EL (cell line): ENCODE data around the gene CPS1.

ENCODE experiments used
- DNase-seq: peaks from one replicate; pipeline ENCODE4 v3.0.0-alpha.2; 2016

Gene CPS1

DNA sequence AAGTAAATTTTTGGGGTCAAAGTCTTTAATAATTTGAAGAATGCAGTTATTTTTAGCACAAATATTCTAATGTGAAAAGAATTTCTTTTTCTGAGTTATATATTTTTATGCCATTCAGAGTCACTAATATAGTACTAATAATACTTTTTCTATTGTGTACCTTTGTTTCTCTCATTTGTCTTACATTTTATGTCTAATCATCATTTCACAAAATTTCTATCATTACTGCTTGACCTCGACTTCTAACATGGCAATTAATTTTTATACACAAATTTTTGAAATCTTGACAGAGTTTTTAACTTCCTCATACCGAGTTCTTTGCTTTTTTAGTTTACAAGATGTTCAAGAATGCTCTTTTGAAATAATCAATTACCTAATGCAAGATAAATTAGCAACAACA, 8.4 kb upstream of the CPS1 start:
- DNase-seq = no peak

DNA sequence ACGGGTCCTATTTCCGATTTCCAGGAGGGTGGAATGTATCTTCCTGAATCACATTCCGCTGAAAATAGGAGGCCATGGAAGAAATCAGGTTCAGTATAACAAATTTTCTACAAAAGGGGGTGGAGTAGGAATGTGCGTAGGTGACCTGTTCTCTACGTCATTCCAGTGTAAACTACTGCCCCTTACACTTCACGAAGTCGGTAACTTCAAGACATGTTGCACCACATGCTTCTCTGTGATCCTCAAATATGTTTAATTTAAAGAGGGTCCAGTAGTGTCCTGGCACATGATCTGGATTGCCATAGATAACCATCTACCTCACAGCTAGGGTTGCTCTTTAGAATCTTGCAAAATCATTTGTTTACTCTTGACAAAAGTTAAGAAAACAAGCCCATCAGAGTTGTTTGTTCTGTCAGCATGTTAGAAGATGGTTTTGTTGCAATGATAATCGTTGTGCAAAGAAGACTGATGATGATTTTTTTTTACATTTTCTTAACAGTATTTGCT, 7.5 kb upstream of the CPS1 start:
- DNase-seq = no peak

DNA sequence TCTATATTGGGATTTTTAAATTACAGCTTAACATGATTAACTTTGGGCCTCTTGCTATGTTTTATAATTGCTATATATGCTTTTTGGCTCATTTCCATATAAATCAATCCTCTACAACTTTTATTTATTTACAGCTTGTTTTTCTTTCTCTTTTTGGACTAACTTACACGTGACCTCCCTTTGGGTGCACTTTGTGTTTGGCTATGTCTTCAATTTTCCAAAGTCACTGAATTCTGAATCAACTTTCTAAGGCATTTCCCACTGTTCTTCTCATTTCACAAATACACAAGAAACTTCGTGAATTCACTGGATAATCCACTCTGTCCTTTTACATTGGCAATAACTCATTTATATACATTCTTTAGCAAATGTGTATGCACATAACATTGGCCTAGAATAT, 5.4 kb upstream of the CPS1 start:
- no peak for DNase-seq

DNA sequence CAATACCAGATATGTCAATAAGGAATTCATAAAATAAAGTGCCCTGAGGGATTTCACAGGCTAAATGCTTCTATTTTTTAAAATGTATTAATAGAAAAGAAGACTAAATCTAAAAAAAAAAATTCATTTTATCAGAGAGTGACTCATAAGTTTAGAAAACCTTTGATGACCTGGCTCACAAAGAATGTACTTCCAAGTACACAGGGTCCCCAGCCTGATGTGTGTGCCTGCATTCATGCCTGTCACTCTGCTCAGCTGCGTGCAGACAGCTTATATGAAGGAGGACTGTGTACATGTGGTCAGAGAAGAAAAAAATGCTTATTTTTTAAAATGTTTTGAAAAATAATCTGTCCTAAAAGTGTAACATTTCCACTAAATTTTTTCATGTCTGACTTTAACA, 3.0 kb upstream of the CPS1 start:
- peak; percentile 50 for DNase-seq

DNA sequence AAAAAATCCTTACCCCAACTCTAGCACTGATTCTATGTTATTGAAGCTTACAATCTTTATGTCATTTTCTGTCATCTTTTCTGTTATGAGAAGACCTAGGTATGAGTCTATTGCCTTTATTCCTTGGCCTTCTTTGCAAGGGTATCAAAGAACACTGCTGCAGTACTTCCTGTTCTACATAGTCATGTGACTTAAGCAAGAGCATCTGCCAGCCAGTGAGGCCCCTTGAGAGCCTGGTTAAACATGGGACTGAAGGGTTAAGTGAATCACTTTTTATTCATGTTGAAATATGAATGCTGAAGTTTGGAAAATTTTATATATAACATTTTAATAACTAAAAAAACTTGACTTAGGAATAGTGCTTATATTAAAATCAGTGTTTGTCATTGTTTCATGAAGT, 844 bp upstream of the CPS1 start:
- no peak for DNase-seq

DNA sequence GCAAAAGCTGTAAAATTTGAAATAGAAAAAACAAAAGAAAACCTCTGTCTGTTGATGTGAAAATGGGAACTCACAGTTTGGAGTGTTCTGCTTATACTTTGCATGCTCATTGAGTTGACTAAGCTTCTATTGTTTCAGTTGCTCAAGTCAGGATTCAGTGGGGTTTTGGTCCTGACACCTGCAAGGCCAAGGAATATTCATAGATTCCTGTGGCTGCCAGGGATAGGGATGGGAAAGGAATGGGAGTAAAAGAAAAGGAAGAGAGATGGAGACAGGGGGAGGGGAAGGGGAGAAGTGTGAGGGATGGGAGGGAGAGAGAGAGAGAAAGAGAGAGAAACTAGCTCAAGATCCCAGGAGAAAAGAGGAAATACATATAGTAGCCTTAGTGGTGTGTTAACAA, 1.3 kb downstream of the CPS1 start:
- no peak for DNase-seq

DNA sequence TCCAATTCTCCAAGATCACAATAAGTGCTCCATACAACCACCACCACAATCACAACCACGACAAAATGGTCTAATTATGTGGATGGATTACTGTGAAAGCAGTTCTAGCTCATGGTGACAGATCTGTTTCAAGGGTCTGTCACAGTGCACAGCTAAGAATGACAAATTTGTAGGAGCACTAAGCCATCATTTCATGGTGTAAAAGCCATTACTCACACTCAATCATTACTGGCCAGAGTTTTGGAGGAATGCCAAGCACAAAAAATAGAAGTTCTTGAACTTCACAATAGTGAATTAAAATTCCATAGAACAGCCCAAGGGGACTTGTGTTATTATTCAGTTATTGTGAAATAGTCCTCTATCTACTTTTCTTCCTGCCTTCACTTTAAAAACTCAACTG, 2.3 kb downstream of the CPS1 start:
- peak; percentile 33 for DNase-seq

DNA sequence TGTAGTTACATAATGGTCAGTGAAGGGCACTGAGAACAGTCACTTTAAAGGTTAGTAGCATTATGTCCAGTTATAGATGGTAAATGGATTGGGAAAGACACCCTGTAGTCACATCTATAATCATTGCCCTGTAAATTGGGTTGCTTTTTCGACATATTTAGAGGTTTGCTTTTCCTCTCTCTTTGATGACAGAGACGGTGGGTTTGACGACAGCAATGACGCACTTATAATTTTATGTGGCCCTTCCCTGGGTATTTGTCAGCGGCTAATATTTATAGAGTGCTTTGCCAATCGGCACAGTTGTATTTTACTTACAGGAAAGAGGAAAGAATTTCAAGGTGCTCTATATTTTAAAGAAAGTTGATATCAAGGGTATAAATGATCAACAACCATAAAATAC, 2.8 kb downstream of the CPS1 start:
- no peak for DNase-seq

DNA sequence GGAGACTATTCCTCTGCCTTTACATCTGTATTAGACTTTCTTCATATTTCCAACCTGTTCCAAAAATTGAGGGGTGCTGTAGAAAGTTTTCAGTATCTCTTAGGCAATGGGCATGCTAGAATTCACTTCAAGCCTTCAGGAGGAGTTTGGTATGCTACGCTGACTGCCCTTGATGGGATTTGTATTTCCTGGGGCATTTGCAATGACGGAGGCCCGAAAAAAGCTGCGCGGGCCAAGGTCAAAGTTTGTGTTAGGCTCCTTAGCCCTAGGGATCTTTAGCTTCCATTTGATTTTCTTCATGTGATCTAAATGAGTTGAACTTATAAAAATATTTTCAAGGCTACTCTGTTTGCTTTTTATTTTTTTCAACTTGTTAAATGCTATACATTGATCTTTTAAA, 5.1 kb downstream of the CPS1 start:
- no peak for DNase-seq

DNA sequence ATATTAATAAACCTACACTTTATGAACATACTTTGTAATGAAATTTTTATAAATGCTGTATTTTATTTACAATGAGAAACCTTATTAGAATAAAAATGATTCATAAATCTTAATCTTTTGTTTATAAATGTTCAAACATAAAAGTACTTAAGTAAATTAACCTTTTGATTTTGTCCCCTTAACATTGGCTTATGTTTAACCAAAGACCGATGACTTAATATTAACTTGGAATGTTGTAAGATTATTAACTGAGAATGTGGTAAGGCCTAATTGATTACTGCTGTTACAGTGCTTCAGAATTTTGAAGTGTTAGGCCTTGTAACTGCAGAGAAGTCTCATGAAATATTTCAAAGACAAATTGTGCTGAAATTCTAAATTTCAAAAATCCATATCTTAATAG, 5.7 kb downstream of the CPS1 start:
- DNase-seq = no peak

DNA sequence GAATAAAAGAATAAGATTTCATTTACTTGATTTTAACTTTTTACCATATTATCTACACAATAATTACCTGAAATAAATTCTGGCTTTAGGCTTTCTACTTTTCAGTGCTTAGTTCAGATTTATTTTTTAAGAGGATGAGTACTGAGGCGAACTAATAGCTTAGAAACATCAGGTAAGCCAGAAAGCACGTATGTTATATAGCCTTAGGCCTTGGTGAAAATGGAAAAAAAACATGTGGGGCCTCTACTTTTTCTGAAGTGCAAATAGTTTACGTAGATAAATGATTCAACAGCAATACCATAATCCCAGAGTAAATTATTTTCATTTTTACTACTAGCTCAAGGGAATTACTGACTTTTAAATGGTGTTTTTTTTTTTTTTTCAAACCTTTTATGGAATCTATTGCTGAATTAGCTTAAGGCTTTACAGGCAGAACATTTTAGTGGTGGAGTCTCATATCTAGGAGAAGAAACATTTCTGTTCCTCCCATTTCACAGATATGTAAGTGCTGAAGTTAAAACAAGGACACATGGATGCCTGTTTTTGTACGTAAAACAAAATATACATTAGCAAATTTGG, 6.2 kb downstream of the CPS1 start:
- DNase-seq = no peak

DNA sequence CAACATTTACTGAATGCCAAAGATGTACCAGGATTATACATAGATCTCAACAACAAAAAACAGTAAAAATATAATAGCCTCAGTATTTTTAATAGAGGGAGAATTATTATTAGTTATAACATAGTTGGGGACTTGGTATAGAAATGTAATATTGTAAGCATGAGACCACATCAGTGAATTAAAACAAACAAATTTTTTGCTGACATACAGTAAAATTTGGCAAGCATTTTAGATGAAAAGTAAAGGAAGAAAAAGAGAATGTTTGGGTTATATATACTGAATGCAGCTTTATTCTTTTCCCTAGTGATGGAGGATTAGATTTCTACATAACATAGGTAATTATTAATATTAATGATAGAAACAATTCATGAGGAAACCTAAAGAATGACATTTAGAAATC, 10.9 kb downstream of the CPS1 start:
- DNase-seq = no peak

DNA sequence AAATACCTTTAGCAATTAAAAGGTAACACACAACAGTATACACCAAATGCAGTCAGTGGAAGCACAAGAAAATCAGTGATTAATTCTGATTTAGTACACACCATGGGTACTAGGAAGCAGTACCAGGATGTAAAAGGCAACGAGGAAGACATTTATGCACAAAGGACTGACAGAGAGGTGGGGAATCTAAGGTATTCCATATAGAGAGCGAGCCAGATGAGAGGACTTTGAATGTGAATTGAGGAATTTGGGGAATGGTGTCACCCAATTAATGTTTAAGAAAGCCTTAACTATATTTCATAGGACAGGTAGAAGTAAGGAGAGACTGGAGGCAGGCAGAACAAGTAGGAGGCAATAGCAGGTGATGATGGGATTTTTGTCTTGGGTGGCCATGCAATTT, 11.7 kb downstream of the CPS1 start:
- DNase-seq = no peak

DNA sequence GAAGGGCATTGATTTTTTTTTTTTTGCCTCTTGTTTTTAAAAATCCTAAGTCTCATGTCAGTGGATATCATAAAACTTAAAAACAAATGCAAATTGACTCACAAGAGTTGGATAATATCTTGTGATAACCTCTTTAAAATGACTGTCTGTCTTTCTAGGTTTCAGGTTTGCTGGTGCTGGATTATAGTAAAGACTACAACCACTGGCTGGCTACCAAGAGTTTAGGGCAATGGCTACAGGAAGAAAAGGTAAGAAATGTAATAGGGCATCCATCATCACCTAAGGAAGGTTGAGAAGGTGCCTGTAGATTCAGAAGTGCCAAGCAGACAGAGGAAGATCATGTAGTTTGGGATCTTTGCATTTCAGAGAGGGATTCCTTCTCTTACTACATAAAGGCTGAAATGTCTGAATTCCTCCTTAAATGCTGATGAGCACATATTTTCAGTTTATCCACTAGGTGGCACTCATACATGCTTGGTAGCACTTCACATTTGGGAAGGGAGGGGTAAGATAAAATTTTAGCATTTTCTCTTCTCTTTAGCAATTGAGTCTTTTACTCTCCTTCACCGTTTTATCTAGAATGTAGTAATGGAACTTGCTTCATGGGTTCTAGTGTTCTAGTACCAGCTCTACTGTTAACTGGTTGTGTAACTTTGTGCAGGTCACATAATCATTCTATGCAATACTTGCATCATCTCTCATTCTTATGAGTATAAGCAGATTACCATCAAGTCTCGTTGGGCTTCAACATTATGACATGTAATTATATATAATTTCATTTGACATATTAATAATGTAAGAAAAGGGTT, 21.1 kb downstream of the CPS1 start:
- DNase-seq = peak; percentile 44

DNA sequence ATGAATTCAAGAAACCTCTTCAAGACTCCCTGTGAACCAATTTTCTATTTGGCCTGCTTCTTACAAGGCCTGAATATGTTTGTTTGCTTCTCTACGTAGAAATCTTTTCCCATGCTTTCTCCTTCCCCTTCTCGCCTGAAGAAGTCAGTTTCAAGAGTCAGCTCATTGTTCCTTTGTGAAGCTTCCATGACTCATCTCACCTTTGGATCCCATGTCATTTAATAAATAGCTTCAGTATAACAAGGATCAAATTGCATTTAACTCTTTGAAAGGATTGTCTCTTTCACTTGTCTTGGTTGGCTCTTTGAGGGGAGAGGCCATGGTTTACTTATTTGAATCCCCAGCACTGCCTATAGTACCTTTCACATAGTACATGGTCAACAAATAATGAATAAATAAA, 28.4 kb downstream of the CPS1 start:
- peak; percentile 1 for DNase-seq

DNA sequence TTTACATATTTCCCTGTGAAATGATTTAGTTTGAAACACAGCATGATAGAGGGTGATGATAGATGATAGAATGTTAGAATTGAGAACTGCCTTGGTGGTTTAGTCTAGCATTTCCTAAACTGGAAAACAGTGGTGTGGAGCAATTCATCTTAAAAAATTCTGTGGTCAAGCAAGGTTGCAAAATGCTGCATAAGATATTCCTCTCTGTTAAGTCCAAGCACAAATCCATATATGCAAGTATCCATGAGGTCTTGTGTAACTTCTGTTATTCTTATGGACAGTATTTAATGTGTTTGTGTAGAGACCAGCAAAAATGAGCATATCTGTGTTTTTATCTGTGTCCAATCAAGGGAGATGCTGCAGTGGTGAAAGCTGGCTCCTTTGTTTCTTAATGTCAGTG, 30.0 kb downstream of the CPS1 start:
- no peak for DNase-seq

DNA sequence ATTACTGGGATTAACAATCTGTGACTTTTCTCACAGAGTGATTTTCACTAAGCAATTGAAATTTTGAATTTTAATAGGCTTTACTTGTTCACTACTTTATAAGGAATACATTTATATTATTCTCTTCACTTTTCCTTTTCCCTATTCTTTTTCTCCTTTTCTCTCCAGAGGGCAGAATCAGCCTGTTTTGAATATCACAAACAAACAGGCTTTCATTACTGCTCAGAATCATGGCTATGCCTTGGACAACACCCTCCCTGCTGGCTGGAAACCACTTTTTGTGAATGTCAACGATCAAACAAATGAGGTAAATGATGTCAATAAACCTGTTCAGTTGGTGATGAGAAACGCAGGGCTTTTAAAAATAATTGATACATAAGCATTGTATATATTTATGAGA, 35.3 kb downstream of the CPS1 start:
- DNase-seq = no peak

DNA sequence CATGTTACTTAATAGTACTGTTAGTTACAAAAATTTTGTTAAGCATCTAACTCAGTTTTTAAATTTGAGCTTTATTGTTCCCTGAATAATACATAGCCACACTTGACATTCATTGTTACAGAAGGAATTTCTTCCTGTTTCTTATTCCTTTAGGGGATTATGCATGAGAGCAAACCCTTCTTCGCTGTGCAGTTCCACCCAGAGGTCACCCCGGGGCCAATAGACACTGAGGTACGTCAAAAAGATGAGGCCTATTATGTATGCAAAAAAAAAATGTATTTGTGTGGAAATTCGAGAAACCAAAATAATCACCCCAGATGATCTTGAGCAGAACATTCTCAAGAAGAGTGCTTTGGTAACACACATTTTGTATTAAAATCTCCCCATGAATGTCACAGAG, 36.3 kb downstream of the CPS1 start:
- DNase-seq = no peak

DNA sequence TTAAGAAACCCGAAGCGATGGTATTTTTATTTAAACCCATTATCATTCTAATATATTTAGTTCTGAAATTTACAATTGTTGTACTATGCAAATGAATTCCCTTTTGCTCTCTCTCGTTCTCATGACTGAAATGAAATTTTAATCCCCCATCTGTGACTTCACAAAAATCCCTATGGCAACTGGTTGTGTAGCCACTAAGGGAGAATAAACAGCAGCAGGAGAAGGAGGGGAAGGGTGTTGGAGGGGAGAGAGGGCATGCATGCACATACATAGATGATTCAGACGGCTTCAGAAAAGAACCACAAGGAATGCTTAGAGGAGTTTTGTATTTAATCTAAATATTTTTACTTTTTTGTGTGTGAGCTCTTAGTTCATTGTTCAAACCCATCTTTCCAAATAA, 36.8 kb downstream of the CPS1 start:
- no peak for DNase-seq

DNA sequence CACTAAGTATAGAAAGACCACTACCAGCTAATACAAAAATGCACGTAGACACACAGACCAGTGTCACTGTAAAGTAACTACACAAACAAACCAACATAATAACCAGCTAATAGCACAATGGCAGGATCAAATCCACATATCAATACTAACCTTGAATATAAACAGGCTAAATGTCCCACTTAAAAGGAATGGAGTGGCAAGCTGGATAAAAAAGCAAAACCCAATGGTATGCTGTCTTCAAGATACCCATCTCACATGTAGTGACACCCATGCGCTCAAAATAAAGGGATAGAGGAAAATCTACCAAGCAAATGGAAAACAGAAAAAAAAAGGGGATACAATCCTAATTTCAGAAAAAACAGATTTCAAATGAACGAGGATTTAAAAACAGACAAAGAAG, 41.8 kb downstream of the CPS1 start:
- DNase-seq = no peak

DNA sequence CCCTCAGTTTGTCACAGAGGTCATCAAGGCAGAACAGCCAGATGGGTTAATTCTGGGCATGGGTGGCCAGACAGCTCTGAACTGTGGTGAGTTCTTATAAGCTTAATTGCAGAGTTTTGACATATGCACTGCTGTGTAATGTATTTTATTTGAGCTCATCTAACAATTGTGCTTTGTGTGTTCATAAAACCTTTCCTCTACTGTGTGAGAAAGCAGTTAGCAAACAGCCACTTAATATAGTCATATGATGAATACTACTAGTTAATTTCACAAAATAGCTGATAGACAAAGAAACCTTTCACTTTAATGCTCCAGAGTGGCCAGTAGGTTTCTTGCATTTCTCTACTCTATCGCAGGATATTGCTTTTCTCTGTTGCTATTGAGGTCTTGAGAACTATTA, 43.1 kb downstream of the CPS1 start:
- no peak for DNase-seq

DNA sequence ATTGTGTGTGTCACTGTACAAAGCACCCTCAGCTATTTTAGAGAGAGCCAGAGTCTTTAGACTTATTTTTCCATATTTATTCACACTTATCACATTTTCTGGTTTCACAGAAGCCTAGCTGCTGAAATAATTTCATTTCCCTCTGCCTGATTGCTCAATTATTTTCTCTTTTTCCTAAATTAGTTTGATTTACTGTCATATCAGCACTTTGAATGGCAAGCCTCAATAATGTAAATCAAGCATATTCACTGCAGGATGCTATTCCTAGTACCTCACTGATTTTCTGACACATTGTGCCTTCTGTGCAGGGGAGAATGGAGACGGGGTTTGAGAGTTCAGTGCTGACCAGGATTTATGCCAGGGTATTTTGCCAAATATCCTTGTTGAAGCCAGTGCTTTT, 48.3 kb downstream of the CPS1 start:
- no peak for DNase-seq

DNA sequence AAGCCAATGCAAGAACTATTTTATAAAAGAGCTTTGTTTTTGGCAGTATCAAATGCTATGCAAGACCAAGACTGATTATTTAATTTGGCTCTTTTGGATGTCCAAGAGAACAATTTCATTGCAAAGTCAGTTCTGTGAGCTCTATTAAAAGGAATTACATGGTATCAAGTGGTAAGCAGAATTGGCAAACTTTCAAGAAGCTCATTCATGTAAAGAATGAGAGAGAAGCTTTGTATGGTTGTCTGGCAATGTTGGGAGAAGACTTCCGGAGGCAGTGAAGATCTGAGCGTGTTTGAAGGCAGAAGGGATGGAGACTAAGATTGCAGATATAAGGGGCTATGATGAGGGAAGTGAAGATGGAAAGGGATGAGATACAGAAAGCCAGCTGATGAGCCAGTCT, 49.6 kb downstream of the CPS1 start:
- DNase-seq = no peak

DNA sequence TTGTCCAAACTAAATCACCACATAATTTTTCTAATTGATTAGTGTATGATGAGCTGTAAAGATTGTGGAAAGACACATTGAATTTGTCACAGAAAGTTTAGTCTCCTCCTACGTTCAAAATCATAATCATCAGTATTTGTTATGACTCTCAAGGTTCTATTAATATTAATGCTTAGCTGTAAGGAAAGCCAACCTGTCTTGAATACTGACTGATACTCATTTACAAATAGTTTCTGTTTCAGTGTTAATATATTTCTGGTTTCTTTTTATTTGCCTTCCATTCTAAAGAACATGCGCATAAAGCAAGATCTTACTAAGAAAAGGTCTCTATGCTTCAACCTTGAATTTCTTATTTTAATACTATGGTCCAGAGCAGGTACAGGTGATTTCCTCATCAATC, 55.1 kb downstream of the CPS1 start:
- no peak for DNase-seq

DNA sequence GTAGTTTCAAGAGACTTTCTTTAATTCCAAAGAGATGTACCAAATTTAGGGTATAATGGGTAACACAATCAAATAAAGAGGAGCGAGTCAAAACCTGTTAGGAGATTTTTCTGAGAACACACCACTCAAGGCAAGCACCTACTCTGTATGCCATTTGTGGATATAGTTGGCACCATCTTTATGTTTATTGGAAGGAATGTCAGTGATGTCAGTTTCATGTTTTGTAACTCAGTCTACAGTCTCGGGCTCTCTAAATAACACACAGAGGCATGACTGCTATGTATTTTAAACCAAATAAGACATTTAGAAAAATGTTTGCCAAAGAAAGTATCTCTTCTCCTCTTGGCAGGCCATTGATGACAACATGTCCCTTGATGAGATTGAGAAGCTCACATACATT, 59.7 kb downstream of the CPS1 start:
- no peak for DNase-seq
